Tibial artery (tissue), 4 donors: ENCODE measurements around the gene SIGLEC7.
"Not testable (repeated sequence)": the region's sequence is repeated elsewhere in the genome, so short reads cannot be mapped to it uniquely, and the experiment has no call there.

Source experiments
- DNase-seq, 2 donors: peaks; one replicate each; pipeline ENCODE4 v3.0.0-alpha.2; 2019
- H3K27ac ChIP-seq, 2 donors: fragments of 200-600 bp; sonication (generic) in 1 of 2; 1 replicate in 1 of 2; 2 replicates in 1 of 2; pipeline ENCODE4 v1.5.1; 2018 to 2019; ENCODE audit warnings: mild to moderate bottlenecking in 1 of 2
- H3K27me3 ChIP-seq, 2 donors: fragments of 200-600 bp; sonication (generic) in 1 of 2; one replicate each; pipeline versions ENCODE4 v1.5.1 to v1.6.0; 2016 to 2019
- H3K36me3 ChIP-seq, 3 donors: fragments of 200-600 bp; sonication (generic) in 2 of 3; one replicate each; pipeline ENCODE4 v1.5.1; 2016 to 2019; ENCODE audit warnings: mild to moderate bottlenecking in 2 of 3
- H3K4me1 ChIP-seq, 4 donors: fragments of 200-600 bp; sonication (generic) in 2 of 4; 1 replicate in 3 of 4; 2 replicates in 1 of 4; pipeline ENCODE4 v1.5.1; 2016 to 2019
- H3K4me3 ChIP-seq, 2 donors: fragments of 200-600 bp; sonication (generic) in 1 of 2; 1 replicate in 1 of 2; 2 replicates in 1 of 2; pipeline ENCODE4 v1.5.1; 2018 to 2019; ENCODE audit warnings: mild to moderate bottlenecking in 2 of 2
- H3K9me3 ChIP-seq, 3 donors: fragments of 200-600 bp; sonication (generic) in 1 of 3; one replicate each; pipeline ENCODE4 v1.5.1; 2016 to 2019
- intact Hi-C: fragments of 100-400 bp; cut with DNase I; formaldehyde crosslinking; loops from one replicate; pipeline ENCODE4 v1.15.0; 2023; ENCODE audit warnings: low total_unique reads
- TF ChIP-seq, protein P1 (sequence below), 2 experiments: fragments of 200-600 bp in 1 of 2; fragments of 450-650 bp in 1 of 2; IDR thresholded peaks; one replicate each; pipeline ENCODE4 v1.5.1; 2017 to 2019; ENCODE audit warnings: antibody characterized with exemption in 2 of 2, mild to moderate bottlenecking in 1 of 2, moderate library complexity in 1 of 2

SIGLEC7 gene

DNA sequence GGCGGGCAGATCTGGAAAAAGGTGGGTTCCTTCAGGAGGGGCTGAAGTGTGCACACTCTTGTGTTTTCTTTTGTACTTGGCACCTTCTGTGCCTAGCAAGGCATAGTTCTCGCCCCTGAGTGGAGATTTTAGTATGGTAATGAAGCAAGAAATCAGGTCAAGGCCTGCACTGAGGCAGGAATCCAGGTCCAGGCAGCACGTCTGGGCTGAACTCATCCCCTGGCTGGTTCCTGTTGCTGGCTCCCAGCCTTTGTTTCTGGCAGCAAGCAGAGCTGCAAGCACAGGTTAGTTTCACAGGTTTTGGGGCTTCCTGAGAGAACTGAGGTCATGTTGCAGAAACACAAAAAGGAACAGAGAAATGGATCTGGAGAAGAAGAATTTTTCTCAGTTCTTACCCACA, 21.2 kb downstream of the SIGLEC7 start:
- intact Hi-C loops: no loop called here
- Histone ChIP-seq H3K27ac (no peak overlapping the region), H3K36me3 (no peaks in the 10 kb centered on the region), H3K4me3 (no peak overlapping the region), H3K27me3 (peaks cover 0 to 17% of the 10 kb centered on the region in 2 donors), H3K9me3 (no peaks in the 10 kb centered on the region), H3K4me1 (no peaks in the 10 kb centered on the region)
- DNase-seq: no peak
- TF ChIP-seq, protein P1, sequence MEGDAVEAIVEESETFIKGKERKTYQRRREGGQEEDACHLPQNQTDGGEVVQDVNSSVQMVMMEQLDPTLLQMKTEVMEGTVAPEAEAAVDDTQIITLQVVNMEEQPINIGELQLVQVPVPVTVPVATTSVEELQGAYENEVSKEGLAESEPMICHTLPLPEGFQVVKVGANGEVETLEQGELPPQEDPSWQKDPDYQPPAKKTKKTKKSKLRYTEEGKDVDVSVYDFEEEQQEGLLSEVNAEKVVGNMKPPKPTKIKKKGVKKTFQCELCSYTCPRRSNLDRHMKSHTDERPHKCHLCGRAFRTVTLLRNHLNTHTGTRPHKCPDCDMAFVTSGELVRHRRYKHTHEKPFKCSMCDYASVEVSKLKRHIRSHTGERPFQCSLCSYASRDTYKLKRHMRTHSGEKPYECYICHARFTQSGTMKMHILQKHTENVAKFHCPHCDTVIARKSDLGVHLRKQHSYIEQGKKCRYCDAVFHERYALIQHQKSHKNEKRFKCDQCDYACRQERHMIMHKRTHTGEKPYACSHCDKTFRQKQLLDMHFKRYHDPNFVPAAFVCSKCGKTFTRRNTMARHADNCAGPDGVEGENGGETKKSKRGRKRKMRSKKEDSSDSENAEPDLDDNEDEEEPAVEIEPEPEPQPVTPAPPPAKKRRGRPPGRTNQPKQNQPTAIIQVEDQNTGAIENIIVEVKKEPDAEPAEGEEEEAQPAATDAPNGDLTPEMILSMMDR (IDR thresholded peaks at IDR 0.05): no peak

DNA sequence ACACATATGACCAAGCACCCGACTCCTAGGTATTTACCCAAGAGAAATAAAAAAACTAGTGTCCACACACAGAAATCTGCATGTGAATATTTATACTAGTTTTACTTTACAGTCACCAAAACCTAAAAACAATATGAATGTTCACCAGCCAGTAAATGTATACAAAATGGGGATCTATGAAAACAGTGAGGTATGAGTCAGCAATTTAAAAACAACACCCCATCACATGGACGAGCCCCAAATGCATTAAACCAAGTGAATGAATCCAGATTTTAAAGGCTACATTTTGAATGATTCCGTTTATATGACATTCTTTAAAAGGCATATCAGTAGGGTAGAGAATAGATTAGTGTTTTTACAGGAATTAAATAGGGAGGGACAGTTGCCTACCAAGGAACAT, 22.1 kb downstream of the SIGLEC7 start:
- TF ChIP-seq, protein P1 (IDR thresholded peaks at IDR 0.05): no peak
- Histone ChIP-seq H3K27ac (no peak overlapping the region), H3K27me3 (peaks cover 0 to 17% of the 10 kb centered on the region in 2 donors), H3K9me3 (no peaks in the 10 kb centered on the region), H3K4me1 (no peaks in the 10 kb centered on the region), H3K4me3 (no peak overlapping the region), H3K36me3 (no peaks in the 10 kb centered on the region)
- DNase-seq: no peak
- intact Hi-C loops: no loop called here

DNA sequence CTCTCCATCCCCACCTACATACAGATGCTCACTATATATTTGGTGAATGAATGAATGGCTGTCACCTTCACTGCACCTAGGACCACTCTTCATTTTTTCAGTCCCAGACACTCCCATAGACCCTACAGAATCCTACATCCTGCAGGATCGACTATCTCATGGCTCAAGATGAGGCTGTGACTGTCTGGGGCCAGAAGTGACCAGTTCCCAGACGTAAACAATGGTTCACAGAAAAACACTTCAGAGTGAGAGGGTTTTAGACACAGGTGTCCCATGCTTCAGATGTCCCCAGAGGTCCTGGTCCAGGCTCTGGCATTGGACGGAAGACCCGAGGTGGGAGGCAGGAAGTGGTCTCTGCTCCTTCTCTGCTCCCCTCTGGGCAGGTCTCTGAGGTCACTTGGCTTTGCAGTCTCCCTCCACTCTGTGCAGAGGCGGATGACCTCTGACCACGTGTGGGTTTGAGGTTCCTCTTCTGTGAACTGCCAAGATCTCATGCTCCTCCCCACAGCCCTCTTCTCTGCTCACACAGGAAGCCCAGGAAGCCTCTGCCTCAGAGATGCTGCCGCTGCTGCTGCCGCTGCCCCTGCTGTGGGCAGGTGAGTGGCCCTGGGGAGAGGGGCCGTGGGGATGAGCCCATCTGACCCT, 24.9 kb downstream of the SIGLEC7 start:
- intact Hi-C loops: no loop called here
- Histone ChIP-seq H3K4me3 (no peak overlapping the region), H3K9me3 (no peaks in the 10 kb centered on the region), H3K27me3 (peaks cover 0 to 18% of the 10 kb centered on the region in 2 donors), H3K27ac (no peak overlapping the region), H3K4me1 (no peaks in the 10 kb centered on the region), H3K36me3 (no peaks in the 10 kb centered on the region)
- peak in 1 of 2 donors; percentile 33 for DNase-seq
- TF ChIP-seq, protein P1 (IDR thresholded peaks at IDR 0.05): no peak

DNA sequence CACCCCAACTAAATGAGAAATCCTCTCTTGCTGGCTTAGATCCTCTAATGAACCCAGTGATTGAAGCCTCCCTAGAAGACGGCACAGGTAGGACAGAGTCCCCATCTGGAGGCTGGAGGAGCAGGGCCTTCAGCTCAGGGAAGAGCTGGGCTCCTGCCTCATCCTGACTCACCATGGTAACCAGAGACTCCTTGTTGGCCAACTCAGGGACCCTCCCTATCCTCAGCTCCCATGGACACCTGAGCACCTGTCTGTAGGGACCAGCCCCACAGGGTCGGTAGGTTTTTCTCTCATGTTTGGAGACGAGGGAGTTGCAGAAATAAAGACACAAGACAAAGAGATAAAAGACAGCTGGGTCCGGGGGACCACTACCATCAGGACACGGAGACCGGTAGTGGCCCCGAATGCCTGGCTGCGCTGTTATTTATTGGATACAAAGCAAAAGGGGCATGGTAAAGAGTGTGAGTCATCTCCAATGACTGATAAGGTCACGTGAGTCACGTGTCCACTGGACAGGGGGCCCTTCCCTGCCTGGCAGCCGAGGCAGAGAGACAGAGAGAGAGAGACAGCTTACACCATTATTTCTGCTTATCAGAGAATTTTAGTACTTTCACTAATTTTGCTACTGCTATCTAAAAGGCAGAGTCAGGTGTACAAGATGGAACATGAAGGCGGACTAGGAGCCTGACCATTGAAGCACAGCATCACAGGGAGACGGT, 26.6 kb downstream of the SIGLEC7 start:
- no peak overlapping the region for H3K4me3 ChIP-seq
- peaks cover 0 to 23% of the 10 kb centered on the region in 2 donors for H3K27me3 ChIP-seq
- no peak for DNase-seq
- TF ChIP-seq, protein P1 (IDR thresholded peaks at IDR 0.05): no peak
- no peaks in the 10 kb centered on the region for H3K36me3 ChIP-seq
- H3K4me1 ChIP-seq: no peaks in the 10 kb centered on the region
- no peak overlapping the region for H3K27ac ChIP-seq
- H3K9me3 ChIP-seq: no peaks in the 10 kb centered on the region
- intact Hi-C loops: no loop called here

DNA sequence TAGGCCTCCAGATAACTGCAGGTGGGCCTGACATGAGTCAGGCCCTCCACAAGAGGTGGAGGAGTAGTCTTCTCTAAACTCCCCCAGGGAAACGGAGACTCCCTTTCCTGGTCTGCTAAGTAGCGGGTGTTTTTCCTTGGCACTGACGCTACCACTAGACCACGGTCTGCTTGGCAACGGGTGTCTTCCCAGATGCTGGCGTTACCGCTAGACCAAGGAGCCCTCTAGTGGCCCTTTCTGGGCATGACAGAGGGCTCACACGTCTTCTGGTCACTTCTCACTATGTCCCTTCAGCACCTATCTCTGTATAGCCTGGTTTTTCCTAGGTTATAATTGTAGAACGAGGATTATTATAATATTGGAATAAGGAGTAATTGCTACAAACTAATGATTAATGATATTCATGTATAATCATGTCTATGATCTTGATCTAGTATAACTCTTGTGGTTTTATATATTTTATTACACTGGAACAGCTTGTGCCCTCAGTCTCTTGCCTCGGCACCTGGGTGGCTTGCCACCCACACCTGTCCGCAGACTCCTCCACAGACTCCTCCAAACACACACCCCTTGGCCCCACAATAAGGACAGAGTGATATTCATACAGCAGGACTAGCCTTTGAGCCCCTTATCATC, 27.3 kb downstream of the SIGLEC7 start:
- H3K36me3 ChIP-seq, H3K4me3 ChIP-seq, H3K4me1 ChIP-seq, H3K9me3 ChIP-seq, intact Hi-C loops, H3K27ac ChIP-seq: not testable (repeated sequence)
- peaks cover 0 to 26% of the 10 kb centered on the region in 2 donors for H3K27me3 ChIP-seq
- peak in 1 of 2 donors; percentile 51 for DNase-seq
- TF ChIP-seq, protein P1 (IDR thresholded peaks at IDR 0.05): peak; percentile 56 to 80
